Fibroblast of lung (primary cell): ENCODE results near the gene SYNPR.

Source experiments
- EZH2 ChIP-seq: IDR thresholded peaks from 2 replicates; pipeline ENCODE4 v1.5.1; 2012; ENCODE audit warnings: low read length, control low read depth, mild to moderate bottlenecking; ENCODE audit errors: missing control alignments
- TF ChIP-seq, protein P1 (sequence below), 2 donors: IDR thresholded peaks in 1 of 2; conservative IDR thresholded peaks in 1 of 2; 1 replicate in 1 of 2; 2 replicates in 1 of 2; pipeline ENCODE4 v1.5.1; 2011 to 2012; ENCODE audit warnings: low read length in 2 of 2, control low read depth in 1 of 2, inconsistent platforms in 1 of 2, low read depth in 1 of 2, mild to moderate bottlenecking in 1 of 2

DNA sequence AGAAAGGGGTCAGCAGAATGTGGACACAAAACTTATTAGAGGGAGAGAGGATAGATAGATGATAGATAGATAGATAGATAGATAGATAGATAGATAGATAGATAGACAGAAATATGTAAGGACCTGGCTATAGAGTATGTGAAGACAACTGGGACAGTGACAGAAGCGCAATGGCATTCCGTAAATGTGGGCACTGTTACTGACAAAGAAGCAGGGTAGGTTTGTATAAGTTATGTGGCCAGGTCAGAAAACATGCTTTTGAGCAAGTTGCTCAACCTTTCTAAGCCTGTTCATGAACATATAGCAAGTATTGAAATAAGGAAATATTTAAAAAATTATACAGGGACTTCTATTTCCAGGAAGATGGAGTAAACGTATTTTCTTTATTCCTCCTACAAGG is 357.1 kb downstream of the SYNPR start:
- TF ChIP-seq, protein P1, sequence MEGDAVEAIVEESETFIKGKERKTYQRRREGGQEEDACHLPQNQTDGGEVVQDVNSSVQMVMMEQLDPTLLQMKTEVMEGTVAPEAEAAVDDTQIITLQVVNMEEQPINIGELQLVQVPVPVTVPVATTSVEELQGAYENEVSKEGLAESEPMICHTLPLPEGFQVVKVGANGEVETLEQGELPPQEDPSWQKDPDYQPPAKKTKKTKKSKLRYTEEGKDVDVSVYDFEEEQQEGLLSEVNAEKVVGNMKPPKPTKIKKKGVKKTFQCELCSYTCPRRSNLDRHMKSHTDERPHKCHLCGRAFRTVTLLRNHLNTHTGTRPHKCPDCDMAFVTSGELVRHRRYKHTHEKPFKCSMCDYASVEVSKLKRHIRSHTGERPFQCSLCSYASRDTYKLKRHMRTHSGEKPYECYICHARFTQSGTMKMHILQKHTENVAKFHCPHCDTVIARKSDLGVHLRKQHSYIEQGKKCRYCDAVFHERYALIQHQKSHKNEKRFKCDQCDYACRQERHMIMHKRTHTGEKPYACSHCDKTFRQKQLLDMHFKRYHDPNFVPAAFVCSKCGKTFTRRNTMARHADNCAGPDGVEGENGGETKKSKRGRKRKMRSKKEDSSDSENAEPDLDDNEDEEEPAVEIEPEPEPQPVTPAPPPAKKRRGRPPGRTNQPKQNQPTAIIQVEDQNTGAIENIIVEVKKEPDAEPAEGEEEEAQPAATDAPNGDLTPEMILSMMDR (conservative IDR thresholded peaks at IDR 0.05 in 1 of 2, IDR thresholded peaks at IDR 0.05 in 1 of 2; ENCODE audit: low read depth in 1 of 2, low read length in 2 of 2): no peak
- TF ChIP-seq EZH2: no peak
